NOMO-1 (cell line): Measurements from ENCODE around the gene INTS7.

ENCODE experiments used
- DNase-seq, 2 experiments: peaks; one replicate each; lab custom pipeline; 2025; ENCODE audit not compliant: unreplicated experiment in 2 of 2; lab: John Stamatoyannopoulos, UW

Gene INTS7, protein sequence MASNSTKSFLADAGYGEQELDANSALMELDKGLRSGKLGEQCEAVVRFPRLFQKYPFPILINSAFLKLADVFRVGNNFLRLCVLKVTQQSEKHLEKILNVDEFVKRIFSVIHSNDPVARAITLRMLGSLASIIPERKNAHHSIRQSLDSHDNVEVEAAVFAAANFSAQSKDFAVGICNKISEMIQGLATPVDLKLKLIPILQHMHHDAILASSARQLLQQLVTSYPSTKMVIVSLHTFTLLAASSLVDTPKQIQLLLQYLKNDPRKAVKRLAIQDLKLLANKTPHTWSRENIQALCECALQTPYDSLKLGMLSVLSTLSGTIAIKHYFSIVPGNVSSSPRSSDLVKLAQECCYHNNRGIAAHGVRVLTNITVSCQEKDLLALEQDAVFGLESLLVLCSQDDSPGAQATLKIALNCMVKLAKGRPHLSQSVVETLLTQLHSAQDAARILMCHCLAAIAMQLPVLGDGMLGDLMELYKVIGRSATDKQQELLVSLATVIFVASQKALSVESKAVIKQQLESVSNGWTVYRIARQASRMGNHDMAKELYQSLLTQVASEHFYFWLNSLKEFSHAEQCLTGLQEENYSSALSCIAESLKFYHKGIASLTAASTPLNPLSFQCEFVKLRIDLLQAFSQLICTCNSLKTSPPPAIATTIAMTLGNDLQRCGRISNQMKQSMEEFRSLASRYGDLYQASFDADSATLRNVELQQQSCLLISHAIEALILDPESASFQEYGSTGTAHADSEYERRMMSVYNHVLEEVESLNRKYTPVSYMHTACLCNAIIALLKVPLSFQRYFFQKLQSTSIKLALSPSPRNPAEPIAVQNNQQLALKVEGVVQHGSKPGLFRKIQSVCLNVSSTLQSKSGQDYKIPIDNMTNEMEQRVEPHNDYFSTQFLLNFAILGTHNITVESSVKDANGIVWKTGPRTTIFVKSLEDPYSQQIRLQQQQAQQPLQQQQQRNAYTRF

DNA sequence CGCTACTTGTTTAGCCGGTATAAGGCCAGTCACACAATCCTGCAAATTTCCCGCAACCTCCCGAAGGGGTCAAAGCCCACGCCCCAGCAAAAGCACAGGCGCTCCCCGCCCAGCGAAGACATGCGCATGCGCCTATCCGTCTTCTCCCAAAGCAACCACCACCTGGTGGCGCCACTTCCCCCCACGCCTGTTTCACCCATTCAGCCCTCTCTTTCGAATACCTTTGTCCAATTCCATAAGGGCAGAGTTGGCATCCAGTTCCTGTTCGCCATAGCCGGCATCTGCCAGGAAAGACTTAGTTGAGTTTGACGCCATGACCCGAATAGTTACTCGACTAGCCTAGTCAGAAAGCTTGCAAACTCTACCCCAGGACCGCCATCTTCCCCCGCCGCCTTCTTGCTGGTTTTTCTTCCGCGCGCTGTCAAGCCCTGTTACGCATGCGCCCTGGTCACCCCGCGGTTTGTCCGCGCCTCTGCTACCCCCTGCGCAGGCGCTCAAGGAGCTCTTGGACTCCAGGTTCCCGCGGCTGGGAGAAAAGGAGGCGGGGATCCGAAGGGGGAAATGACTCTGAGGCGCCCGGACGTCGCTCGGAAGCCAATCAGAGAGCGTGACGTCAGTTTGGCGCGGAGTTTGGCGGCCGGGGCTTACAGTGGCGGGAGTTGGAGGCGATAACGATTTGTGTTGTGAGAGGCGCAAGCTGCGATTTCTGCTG, at the start of gene INTS7, which contains the start of gene DTL:
INTS7 (minus strand) TSS at position 435 of the 712 bp plus-strand sequence; CDS start at position 315, 120 bp downstream.
DTL (plus strand) TSS at position 626 of the 712 bp plus-strand sequence. CDS start 143 bp downstream, outside the sequence.
- peak; percentile 100 for DNase-seq

DNA sequence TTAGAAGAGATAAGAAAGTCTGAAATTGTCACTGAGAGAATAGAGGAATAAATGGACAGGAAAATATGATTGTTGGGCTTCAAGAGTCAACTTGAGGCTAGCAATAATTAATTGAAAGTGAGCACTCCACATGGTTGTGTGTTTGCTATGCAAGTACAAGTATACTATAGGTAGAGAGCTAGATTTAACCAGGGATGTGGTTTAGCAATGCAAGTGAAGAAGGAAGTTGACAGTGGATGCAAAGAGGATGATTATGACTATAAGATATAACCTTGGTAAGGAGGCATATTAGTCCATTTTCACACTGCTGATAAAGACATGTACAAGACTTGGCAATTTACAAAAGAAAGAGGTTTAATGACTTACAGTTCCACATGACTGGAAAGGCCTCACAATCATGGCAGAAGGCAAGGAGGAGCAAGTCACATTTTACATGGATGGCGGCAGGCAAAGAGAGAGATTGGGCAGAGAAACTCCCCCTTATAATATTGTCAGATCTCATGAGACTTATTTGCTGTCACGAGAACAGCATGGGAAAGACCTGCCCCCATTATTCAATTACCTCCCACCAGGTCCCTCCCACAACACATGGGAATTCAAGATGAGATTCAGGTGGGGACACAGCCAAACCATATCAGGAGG, 47.5 kb upstream of the INTS7 start:
- no peak for DNase-seq

DNA sequence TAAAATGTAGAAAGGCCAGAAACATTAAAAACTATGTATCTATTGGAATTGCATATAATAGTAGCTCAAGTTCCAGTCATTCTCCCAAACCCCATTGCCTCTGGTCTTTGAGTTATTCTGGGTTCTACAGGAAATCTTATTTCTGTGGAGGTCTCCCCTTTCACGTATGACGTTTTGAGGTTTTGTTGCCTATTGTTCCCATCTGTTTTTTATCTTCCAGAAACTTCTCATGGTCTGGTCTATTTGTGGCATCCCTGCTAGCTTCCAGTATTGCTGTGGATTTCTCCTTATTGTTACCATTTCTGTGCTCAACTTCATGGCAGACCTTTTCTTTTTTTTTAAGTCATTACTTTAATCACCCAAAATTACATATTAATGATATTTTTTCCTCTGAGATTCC, 43.5 kb upstream of the INTS7 start:
- no peak for DNase-seq

DNA sequence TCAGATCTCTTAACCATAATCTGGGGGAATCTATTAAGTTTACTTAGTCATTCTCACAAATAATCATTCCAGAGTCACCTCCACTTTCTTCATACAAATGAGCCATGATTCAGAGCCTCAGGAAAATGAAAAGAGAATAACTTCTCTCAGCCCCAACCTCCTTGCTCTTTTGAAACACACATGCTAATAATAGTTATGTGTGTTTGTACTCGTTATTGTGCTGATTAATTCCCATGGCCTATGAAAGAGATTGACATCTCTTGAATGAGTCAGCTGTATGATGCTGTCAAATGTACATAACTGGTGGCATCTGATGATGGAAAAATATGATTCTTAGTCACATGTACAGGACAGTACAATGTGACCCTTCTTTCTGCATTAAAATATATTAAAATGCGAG, 41.7 kb upstream of the INTS7 start:
- no peak for DNase-seq

DNA sequence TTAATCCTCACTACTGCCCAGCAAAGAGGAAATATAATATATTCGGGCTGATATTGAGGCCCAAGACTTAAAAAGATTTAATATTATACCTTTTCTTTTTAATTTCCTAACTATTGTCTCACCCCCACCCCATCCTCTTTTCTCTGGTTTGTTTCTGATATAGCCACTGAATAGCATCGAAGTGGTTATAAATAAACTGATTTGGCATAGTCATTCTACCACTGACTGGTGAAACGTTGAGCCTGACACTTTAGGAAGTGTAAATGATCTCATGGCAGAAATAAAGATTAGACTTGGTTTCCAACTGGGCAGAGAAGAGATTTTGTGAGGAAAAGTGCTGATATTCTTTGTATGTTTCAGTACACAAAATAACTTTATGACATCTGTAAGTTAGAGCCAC, 39.5 kb upstream of the INTS7 start:
- no peak for DNase-seq

DNA sequence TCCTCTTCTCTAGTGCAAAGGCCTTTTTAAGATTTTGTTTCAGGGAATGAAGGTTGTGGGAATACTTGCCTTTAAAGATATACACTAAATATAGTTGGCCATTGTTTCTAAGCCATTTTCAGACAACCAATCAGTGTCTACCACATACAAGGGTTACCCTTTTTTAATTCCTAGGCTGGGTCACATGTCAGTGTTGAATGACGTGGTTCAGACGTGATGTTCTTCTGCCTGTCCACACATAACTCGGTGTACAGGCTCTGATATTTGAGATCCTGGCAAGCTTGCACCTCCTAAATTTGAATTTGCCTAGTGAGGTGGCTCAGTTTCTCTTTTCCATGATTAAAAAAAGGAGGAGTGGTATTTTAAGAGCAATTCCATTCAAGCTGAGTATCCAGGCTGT, 39.0 kb upstream of the INTS7 start:
- DNase-seq, result no peak

DNA sequence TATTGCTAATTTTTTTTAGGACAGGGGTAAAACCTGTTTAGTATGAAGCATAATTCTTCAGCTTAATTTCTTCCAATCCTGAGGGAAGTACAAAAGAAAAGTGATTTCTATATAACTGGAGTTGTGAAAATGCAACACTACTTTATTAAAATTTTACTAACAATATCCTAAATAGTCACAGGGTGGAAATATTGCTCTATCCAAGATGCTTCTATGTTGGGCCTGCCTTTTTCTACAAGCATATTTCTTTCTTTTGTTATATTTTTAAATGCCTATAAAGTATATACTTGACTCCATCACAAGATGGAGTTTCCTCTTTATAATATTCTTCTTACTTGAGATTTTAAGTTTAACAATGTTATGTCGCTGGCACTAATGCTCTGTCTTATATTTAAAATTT, 38.1 kb upstream of the INTS7 start:
- DNase-seq, result no peak

DNA sequence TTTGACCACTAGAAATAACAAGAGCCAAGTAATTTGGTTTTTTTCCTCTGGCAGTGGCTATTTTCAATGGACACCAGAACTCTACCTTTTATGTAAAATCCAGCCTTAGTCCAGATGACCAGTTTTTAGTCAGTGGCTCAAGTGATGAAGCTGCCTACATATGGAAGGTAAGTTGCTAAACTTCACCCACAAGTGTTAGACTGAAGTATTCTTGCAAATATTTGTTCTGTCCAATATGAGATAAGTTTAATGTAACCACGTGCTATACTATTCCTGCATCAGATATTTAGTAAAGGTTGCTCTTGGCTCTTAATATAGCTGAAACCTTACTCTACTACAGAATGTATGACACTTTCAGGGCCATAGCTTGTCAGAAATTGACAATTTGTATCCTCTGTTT, 36.7 kb upstream of the INTS7 start:
- DNase-seq, result no peak

DNA sequence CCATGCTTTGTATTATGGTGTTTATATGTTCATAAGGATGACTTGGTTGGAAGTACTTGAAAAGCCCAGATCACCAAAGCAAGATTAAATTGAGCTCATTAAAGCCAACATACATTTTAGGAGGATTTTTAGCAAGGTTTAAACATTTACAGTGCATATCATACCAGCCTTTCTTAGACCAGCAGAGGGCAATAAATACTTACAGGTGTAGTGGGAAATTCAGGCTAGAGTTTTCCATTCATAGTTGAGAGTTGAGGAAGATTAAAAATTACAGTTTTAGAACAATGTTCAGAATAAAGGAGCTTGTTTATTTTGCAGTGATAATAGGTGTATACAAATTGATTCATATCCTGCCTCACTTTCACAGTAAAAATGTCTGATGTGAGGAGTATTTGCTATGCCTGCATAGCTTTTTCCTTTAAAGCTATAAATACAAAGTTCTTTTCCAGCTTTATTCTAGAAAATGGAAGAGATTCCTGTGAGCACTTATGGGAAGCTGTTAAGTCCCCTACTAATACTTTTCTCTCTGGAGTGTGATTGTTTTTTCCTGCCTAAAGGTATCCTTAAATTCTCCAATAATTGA, 35.5 kb upstream of the INTS7 start:
- peak; percentile 19 to 32 for DNase-seq

DNA sequence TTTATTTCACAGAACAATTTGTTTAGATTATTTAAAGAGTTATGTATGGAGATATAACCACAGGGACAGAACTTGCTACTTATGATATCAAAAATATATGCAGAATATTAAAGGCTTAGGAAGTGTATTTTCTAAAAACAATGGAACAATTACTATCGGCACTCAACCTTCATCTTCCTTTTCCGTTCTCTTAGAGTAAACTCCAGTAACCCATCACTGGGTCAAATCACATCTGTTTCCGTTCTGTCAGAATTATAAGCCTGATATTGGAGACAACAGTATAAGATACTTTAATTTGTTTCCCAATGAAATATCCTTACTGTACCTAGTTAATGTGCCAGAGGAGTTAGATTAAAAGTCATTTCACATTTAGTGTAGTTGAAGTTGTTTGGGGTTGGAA, 32.4 kb upstream of the INTS7 start:
- DNase-seq, result no peak

DNA sequence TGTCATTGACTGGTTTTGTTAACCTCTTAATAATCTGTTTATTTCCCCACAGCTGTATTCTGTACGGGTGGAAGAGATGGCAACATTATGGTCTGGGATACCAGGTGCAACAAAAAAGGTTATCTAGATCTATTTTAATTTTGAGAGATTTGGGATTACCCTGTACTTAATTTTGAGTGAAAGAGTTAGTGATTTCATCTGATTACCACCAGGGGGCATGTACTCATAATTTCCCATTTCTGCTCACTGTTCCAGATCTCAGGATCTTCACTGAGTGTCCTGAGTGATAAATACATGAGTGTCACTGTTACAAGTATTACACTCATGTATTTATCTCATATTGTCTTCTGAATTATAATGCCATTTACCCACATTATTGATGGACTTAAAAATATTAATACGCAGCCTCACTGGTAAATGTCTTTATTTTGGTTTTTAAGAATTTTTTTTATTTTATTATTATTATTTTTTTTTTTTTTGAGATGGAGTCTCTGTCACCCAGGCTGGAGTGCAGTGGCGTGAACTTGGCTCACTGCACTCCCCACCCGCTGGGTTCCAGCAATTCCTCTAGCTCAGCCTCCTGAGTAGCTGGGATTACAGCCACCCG, 27.6 kb upstream of the INTS7 start:
- peak in 1 of 2 experiments; percentile 45 for DNase-seq

DNA sequence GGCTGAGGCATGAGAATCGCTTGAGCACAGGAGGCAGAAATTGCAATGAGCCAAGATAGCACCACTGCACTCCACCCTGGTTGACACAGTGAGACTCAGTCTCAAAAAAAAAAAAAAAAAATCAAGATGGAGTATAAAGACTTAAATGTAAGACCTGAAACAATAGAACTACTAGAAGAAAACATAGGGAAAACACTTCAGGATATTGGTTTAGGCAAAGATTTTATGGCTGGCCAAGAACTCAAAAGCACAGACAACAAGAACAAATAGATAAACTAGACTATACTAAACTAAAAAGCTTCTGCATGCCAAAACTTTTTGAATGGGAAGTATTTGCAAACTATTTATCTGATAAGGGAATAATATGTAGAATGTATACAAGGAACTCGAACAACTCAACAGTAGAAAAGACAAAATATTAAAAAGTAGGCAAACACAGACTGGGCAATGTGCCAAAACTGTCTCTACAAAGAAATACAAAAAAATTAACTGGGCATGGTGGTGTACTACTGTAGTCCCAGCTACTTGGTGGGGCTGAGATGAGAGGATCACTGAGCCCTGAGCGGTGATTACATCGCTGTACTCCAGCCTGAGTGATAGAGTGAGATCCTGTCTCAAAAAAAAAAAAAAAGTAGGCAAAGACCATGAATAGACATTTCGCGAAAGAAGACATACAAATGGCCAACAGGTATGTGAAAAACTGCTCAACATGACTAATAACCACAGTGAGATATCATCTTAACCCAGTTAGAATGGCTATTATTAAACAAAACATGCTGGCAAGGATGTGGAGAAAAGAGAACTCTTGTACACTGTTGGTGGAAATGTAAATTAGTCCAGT, 25.5 kb upstream of the INTS7 start:
- DNase-seq, result no peak

DNA sequence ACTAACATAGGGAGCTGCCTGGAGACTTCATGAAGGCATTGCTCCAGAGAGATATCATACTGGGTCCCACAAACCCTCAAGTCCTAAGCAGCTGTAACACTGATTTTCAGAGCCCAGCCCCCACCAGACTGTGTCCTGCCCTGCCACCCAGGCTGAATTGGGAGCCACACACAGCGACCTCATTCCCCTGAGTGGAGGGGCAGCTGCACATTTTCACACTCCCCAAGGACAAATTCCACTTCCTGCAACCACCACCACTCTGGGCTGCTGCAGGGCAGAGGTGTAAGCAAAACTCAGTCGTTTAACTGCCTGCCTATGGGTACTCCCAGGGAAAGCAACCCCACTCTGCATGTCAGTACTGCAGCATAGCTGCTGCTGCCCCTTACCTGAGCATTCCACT, 20.0 kb upstream of the INTS7 start:
- no peak for DNase-seq

DNA sequence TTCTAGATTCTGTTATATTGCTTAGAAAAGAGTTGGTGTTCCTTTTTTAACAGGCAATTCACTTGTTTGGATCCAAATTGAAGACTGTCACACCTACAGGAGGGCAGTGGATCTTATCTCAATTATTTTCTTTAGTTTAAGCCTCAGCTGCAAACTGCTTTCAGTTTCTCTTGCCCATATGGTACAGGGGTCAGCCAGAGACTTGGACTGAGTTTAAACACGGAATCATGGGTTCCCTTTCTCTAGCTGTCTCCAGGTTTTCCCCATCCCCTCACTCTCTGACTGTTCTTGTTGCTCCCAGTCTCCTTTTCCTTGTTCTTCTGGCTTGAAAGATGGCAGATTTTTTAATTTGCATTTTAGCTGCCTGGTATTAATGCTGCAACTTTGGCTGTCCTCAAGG, 18.6 kb upstream of the INTS7 start:
- DNase-seq, result no peak

DNA sequence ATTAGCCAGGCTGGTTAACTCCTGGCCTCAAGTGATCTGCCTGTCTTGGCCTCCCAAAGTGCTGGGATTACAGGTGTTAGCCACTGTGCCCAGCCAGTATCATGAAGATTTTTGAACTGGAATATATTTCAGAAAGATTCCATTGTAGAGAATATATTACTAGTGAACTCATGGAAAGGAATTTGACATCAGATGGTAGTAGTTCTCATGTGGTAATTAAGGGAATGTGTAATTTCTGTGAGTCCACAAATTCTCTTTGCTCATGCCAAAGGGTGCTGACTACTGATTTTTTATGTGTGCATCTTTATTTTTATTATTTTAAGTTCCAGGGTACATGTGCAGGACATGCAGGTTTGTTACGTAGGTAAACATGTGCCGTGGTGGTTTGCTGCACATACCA, 10.6 kb upstream of the INTS7 start:
- DNase-seq, result no peak

DNA sequence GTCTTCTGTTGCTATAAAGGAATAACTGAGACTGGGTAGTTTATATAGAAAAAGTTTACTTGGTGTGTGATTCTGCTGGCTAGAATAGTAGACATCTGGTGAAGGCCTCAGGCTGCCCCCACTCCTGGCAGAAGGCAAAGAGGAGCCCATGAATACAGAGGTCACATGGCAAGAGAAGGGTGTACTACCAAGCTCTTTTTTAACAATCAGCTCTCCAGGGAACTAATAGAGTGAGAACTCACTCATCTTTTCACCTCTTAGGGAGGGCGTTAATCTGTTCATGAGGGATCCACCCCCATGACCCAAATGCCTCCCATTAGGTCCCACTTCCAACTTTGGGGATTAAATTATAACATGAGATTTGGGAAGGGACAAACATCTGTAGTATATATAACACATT, 9.5 kb upstream of the INTS7 start:
- DNase-seq, result no peak

DNA sequence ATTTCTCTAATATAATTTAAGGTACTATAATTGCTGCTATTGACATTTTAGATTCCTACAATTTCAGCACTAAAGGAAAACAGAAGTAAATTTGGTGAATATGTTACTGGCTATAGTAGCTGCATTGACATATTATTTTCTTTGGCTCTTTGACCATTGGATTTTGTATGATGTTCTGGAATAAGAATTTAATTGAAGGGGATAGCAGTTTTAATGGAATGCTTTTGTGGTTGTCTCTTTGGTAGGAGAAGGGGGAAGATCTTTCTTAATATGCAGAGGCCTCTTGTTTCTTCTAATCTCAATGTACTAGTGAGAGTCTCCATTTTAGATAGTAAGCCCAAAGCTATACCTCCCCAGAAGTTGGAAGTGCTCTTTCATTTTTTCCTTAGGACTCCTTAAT, 7.1 kb upstream of the INTS7 start:
- DNase-seq, result no peak

DNA sequence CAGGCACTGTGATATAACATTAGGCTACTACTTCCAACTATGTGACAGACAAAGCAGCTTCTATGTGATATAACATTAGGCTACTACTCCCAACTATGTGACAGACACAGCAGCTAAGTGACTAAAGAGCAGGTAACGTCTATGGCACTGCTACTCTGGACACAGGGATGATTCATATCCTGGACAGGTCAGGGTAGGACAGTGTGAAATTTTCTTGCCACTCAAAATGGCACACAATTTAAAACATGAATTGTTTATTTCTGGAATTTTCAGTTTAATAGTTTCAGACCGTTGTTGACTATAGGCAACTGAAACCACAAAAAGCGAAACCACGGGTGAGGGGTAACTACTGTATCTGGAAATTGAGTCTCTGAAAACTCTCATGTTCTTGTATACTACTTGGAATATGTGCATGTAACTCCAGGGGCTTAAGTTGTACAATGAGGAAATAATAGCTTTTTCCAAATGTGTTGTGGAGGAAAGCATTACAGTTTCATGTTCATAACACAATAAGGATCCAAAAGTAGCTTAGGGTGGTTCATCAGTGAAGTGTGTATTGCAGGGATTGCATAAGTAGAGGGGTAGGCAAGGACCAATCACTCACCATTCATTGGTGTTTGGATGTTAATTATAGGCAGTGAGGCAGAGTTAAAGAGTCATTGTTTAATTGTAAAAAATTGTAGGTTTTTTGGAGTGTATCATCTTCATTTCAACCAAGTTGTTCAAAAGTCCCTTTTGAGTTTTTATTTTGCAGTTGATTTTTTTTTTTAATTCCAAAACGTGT, 5.5 kb upstream of the INTS7 start:
- peak in 1 of 2 experiments; percentile 7 for DNase-seq
